Calu3 (cell line): Measurements from ENCODE around the gene S1PR2. TPM values are rescaled to one million over a fixed set of nuclear protein-coding genes. Genes with fewer than 3 reads are reported as not detected.
"Not testable (repeated sequence)": the region's sequence is repeated elsewhere in the genome, so short reads cannot be mapped to it uniquely, and the experiment has no call there.

Experiments
- BruUV-seq: library from RNA; stranded (reverse); fragments of 400-500 nt; replicated peaks from 2 replicates; lab custom pipeline; 2021; lab: Mats Ljungman, UMichigan
- CTCF ChIA-PET: fragments of 300-600 bp; sonication (Branson Sonifier 250); formaldehyde crosslinking; loops from one replicate; lab custom pipeline; 2022; ENCODE audit warnings: antibody characterized with exemption; lab: Charles Lee
- DNase-seq: peaks from one replicate; pipeline ENCODE4 v3.0.0; 2022
- H3K27ac Mint-ChIP-seq: one replicate; pipeline ENCODE4 v1.8.0; 2022; ENCODE audit warnings: mixed read lengths; ENCODE audit not compliant: unreplicated experiment
- H3K27me3 Mint-ChIP-seq: one replicate; pipeline ENCODE4 v1.8.0; 2022; ENCODE audit warnings: mixed read lengths; ENCODE audit not compliant: unreplicated experiment
- H3K36me3 Mint-ChIP-seq: one replicate; pipeline ENCODE4 v1.8.0; 2022; ENCODE audit warnings: mild to moderate bottlenecking, moderate library complexity, mixed read lengths; ENCODE audit not compliant: insufficient read depth, unreplicated experiment
- H3K4me1 Mint-ChIP-seq: one replicate; pipeline ENCODE4 v1.8.0; 2022; ENCODE audit warnings: mild to moderate bottlenecking, low read depth, mixed read lengths; ENCODE audit not compliant: unreplicated experiment
- H3K4me3 Mint-ChIP-seq: one replicate; pipeline ENCODE4 v1.8.0; 2022; ENCODE audit warnings: mild to moderate bottlenecking, low read depth, moderate library complexity, mixed read lengths; ENCODE audit not compliant: unreplicated experiment
- H3K9me3 Mint-ChIP-seq: one replicate; pipeline ENCODE4 v1.8.0; 2022; ENCODE audit warnings: low read depth, mixed read lengths; ENCODE audit not compliant: unreplicated experiment
- CTCF ChIP-seq: fragments of 200-600 bp; IDR thresholded peaks from one replicate; pipeline ENCODE4 v1.8.0; 2022; ENCODE audit warnings: antibody characterized with exemption; ENCODE audit not compliant: unreplicated experiment
- intact Hi-C: fragments of 100-400 bp; cut with micrococcal nuclease; formaldehyde crosslinking; loops from one replicate; pipeline ENCODE4 v1.10.0; 2022; ENCODE audit not compliant: unreplicated experiment
- total RNA-seq: library from RNA; stranded (reverse); gene quantifications from 2 replicates; pipeline ENCODE4 v1.2.3, GENCODE V29; 2022

Gene S1PR2
- total RNA-seq, 1 experiment from 2014 or later: 4.8 TPM

GRCh38 chr19:10243606-10244005 is 12.5 kb upstream of the S1PR2 start:
- CTCF ChIA-PET: no interaction called here
- H3K4me1 Mint-ChIP-seq: no peaks in the 10 kb centered on the region
- H3K9me3 Mint-ChIP-seq: no peaks in the 10 kb centered on the region
- BruUV-seq: no TSS peak
- intact Hi-C loops: no loop called here
- no peak for DNase-seq
- H3K27me3 Mint-ChIP-seq: no peaks in the 10 kb centered on the region
- no peaks in the 10 kb centered on the region for H3K36me3 Mint-ChIP-seq
- H3K27ac Mint-ChIP-seq: no peak overlapping the region
- no peak overlapping the region for H3K4me3 Mint-ChIP-seq
- no peak for TF ChIP-seq CTCF

GRCh38 chr19:10241826-10242449 is 10.8 kb upstream of the S1PR2 start:
- intact Hi-C loops, H3K4me1 Mint-ChIP-seq, H3K27me3 Mint-ChIP-seq, H3K36me3 Mint-ChIP-seq, BruUV-seq, CTCF ChIA-PET, H3K27ac Mint-ChIP-seq, H3K9me3 Mint-ChIP-seq, H3K4me3 Mint-ChIP-seq: not testable (repeated sequence)
- peak; percentile 7 for DNase-seq

- Mint-ChIP-seq H3K4me3 (no peak overlapping the region), H3K9me3 (no peaks in the 10 kb centered on the region), H3K4me1 (no peaks in the 10 kb centered on the region), H3K27me3 (no peaks in the 10 kb centered on the region), H3K27ac (no peak overlapping the region), H3K36me3 (no peaks in the 10 kb centered on the region)
- intact Hi-C loops: no loop called here
- BruUV-seq: no TSS peak
- CTCF ChIA-PET: interaction anchor here (0.7 kb wide), 1 partner anchor 34 kb away, joined by 4 read pairs; no protein-coding TSS in a partner anchor
- TF ChIP-seq CTCF: no peak
- no peak for DNase-seq
These were observed 7.1 kb upstream of the S1PR2 start for GRCh38 chr19:10238172-10238783.

- Mint-ChIP-seq H3K4me1 (no peaks in the 10 kb centered on the region), H3K4me3 (no peak overlapping the region), H3K9me3 (no peaks in the 10 kb centered on the region), H3K27me3 (no peaks in the 10 kb centered on the region), H3K36me3 (no peaks in the 10 kb centered on the region), H3K27ac (no peak overlapping the region)
- no peak for TF ChIP-seq CTCF
- CTCF ChIA-PET: interaction anchor here (0.7 kb wide), 1 partner anchor 33 kb away, joined by 4 read pairs; no protein-coding TSS in a partner anchor
- intact Hi-C loops: no loop called here
- no peak for DNase-seq
- BruUV-seq: no TSS peak
These were observed 6.6 kb upstream of the S1PR2 start for GRCh38 chr19:10237702-10238101.

GRCh38 chr19:10235409-10235808 is 4.3 kb upstream of the S1PR2 start:
- CTCF ChIA-PET: interaction anchor here (0.6 kb wide), 1 partner anchor 152 kb away, joined by 4 read pairs; no protein-coding TSS in a partner anchor
- intact Hi-C loops, BruUV-seq, H3K9me3 Mint-ChIP-seq, H3K27me3 Mint-ChIP-seq, H3K27ac Mint-ChIP-seq, H3K4me1 Mint-ChIP-seq, H3K4me3 Mint-ChIP-seq, DNase-seq: not testable (repeated sequence)
- H3K36me3 Mint-ChIP-seq: peaks cover 19% of the 10 kb centered on the region
